Thoracic aorta (tissue), 2 donors: ENCODE results near the gene GABBR2. TPM values are rescaled to one million over a fixed set of nuclear protein-coding genes. Genes with fewer than 3 reads are reported as not detected.

Experiments used
- ATAC-seq: fragments of 150-250 bp; one replicate; pipeline ENCODE4 v1.8.0; 2017; ENCODE audit warnings: low read depth; ENCODE audit not compliant: insufficient number of reproducible peaks, low FRiP score
- DNase-seq: peaks from one replicate; pipeline ENCODE4 v3.0.0-alpha.2; 2020; ENCODE audit warnings: low spot score
- H3K27ac ChIP-seq, 2 donors: fragments of 200-600 bp; sonication (generic); 1 replicate in 1 of 2; 2 replicates in 1 of 2; pipeline ENCODE4 v1.5.1; 2016; ENCODE audit warnings: mild to moderate bottlenecking in 2 of 2, moderate library complexity in 2 of 2
- H3K27me3 ChIP-seq: fragments of 200-600 bp; sonication (generic); replicated peaks from 2 replicates; pipeline ENCODE4 v1.6.0; 2016; ENCODE audit warnings: mild to moderate bottlenecking; ENCODE audit not compliant: insufficient read depth
- H3K36me3 ChIP-seq: fragments of 200-600 bp; sonication (generic); one replicate; pipeline ENCODE4 v1.5.1; 2016
- H3K4me1 ChIP-seq, 2 donors: fragments of 200-600 bp; sonication (generic); 1 replicate in 1 of 2; 2 replicates in 1 of 2; pipeline versions ENCODE4 v1.5.1 to v1.6.0; 2016; ENCODE audit warnings: low read depth in 2 of 2, mild to moderate bottlenecking in 1 of 2; ENCODE audit not compliant: control insufficient read depth in 1 of 2
- H3K4me3 ChIP-seq: fragments of 200-600 bp; sonication (generic); 2 replicates; pipeline ENCODE4 v1.5.1; 2016; ENCODE audit warnings: mild to moderate bottlenecking
- H3K9me3 ChIP-seq: fragments of 200-600 bp; sonication (generic); 2 replicates; pipeline ENCODE4 v1.5.1; 2016
- total RNA-seq, 2 donors: library from RNA; depleted of rRNA; stranded (reverse); fragments of >200 nt; gene quantifications; one replicate each; pipeline versions ENCODE4 v1.1.0 to v1.2.3, GENCODE V29; 2016
- TF ChIP-seq, protein P1 (sequence below): fragments of 200-600 bp; sonication (generic); IDR thresholded peaks from one replicate; pipeline ENCODE4 v1.5.1; 2019; ENCODE audit warnings: antibody characterized with exemption

The GABBR2 gene
- total RNA-seq, 2 donors from 2014 or later: not detected

GRCh38 chr9:98430535-98431292, 278.0 kb downstream of the GABBR2 start:
- Histone ChIP-seq H3K27me3 (no peaks in the 10 kb centered on the region), H3K36me3 (no peaks in the 10 kb centered on the region), H3K27ac (no peak overlapping the region), H3K9me3 (no peaks in the 10 kb centered on the region), H3K4me3 (no peak overlapping the region), H3K4me1 (no peaks in the 10 kb centered on the region)
- no peak for ATAC-seq
- TF ChIP-seq, protein P1, sequence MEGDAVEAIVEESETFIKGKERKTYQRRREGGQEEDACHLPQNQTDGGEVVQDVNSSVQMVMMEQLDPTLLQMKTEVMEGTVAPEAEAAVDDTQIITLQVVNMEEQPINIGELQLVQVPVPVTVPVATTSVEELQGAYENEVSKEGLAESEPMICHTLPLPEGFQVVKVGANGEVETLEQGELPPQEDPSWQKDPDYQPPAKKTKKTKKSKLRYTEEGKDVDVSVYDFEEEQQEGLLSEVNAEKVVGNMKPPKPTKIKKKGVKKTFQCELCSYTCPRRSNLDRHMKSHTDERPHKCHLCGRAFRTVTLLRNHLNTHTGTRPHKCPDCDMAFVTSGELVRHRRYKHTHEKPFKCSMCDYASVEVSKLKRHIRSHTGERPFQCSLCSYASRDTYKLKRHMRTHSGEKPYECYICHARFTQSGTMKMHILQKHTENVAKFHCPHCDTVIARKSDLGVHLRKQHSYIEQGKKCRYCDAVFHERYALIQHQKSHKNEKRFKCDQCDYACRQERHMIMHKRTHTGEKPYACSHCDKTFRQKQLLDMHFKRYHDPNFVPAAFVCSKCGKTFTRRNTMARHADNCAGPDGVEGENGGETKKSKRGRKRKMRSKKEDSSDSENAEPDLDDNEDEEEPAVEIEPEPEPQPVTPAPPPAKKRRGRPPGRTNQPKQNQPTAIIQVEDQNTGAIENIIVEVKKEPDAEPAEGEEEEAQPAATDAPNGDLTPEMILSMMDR: no peak
- no peak for DNase-seq

- DNase-seq: no peak
- H3K36me3 ChIP-seq: no peaks in the 10 kb centered on the region
- no peaks in the 10 kb centered on the region for H3K9me3 ChIP-seq
- no peaks in the 10 kb centered on the region for H3K27me3 ChIP-seq
- no peak overlapping the region for H3K27ac ChIP-seq
- TF ChIP-seq, protein P1: no peak
- ATAC-seq: no peak
- no peak overlapping the region for H3K4me3 ChIP-seq
- H3K4me1 ChIP-seq: no peaks in the 10 kb centered on the region
These were observed 279.1 kb downstream of the GABBR2 start for GRCh38 chr9:98429613-98430012.

DNA sequence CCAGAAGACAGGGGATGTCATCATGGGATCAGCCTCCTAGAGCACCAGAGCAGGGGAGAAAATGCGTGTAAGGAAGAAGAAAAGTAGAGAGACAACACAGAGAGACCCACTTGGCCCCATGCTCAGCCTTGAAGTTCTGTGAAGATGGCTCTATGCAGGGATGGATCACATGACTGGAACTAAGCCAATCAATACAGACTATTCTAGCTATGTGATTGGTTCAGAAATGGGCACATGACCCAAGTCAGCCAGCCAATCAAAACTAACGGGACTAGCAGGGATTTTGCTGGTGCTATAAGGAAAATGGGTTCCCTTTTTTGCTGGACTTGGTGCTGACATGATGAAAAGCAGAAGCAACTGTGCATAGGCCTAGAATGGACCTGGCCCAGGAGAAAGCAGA, 280.3 kb downstream of the GABBR2 start:
- ATAC-seq (no peak), DNase-seq (no peak)
- no peaks in the 10 kb centered on the region for H3K4me1 ChIP-seq
- H3K27me3 ChIP-seq: no peaks in the 10 kb centered on the region
- H3K9me3 ChIP-seq: no peaks in the 10 kb centered on the region
- no peak overlapping the region for H3K4me3 ChIP-seq
- H3K27ac ChIP-seq: no peak overlapping the region
- H3K36me3 ChIP-seq: no peaks in the 10 kb centered on the region
- TF ChIP-seq, protein P1: no peak

GRCh38 chr9:98427491-98427890, 281.2 kb downstream of the GABBR2 start:
- no peak overlapping the region for H3K27ac ChIP-seq
- no peaks in the 10 kb centered on the region for H3K36me3 ChIP-seq
- TF ChIP-seq, protein P1: no peak
- no peaks in the 10 kb centered on the region for H3K27me3 ChIP-seq
- ATAC-seq (no peak), DNase-seq (no peak)
- H3K4me1 ChIP-seq: no peaks in the 10 kb centered on the region
- H3K9me3 ChIP-seq: no peaks in the 10 kb centered on the region
- no peak overlapping the region for H3K4me3 ChIP-seq

- TF ChIP-seq, protein P1: no peak
- DNase-seq (no peak), ATAC-seq (no peak)
- no peaks in the 10 kb centered on the region for H3K36me3 ChIP-seq
- no peaks in the 10 kb centered on the region for H3K27me3 ChIP-seq
- no peaks in the 10 kb centered on the region for H3K4me1 ChIP-seq
- H3K27ac ChIP-seq: no peak overlapping the region
- no peaks in the 10 kb centered on the region for H3K9me3 ChIP-seq
- no peak overlapping the region for H3K4me3 ChIP-seq
These were observed 283.7 kb downstream of the GABBR2 start for GRCh38 chr9:98425079-98425478.
